Testis (tissue), 3 donors: Measurements from ENCODE around the gene KRTAP4-2. TPM values are rescaled to one million over a fixed set of nuclear protein-coding genes. Genes with fewer than 3 reads are reported as not detected.
"Not testable (repeated sequence)": the region's sequence is repeated elsewhere in the genome, so short reads cannot be mapped to it uniquely, and the experiment has no call there.

Experiments
- DNase-seq: peaks from one replicate; pipeline ENCODE4 v3.0.0-alpha.2; 2019
- H3K27ac ChIP-seq, 2 donors: fragments of 200-600 bp; sonication (generic); one replicate each; pipeline ENCODE4 v1.5.1; 2019
- H3K27me3 ChIP-seq: fragments of 200-600 bp; sonication (generic); one replicate; pipeline ENCODE4 v1.5.1; 2019
- H3K36me3 ChIP-seq: fragments of 200-600 bp; sonication (generic); one replicate; pipeline ENCODE4 v1.5.1; 2017; ENCODE audit warnings: low read depth; ENCODE audit errors: missing control alignments
- H3K4me1 ChIP-seq: fragments of 200-600 bp; sonication (generic); one replicate; pipeline ENCODE4 v1.5.1; 2019
- H3K4me3 ChIP-seq, 2 donors: fragments of 200-600 bp; sonication (generic); one replicate each; pipeline ENCODE4 v1.5.1; 2017 to 2019
- H3K9me3 ChIP-seq: fragments of 200-600 bp; sonication (generic); one replicate; pipeline ENCODE4 v1.5.1; 2017
- CTCF ChIP-seq, 3 experiments: fragments of 450-650 bp in 2 of 3; fragments of 200-600 bp in 1 of 3; sonication (generic) in 1 of 3; IDR thresholded peaks; one replicate each; pipeline ENCODE4 v1.5.1; 2016 to 2019; ENCODE audit warnings: antibody characterized with exemption in 3 of 3, mild to moderate bottlenecking in 2 of 3, moderate library complexity in 1 of 3
- POLR2A ChIP-seq: fragments of 450-650 bp; IDR thresholded peaks from one replicate; pipeline ENCODE4 v1.6.1; 2017; ENCODE audit warnings: antibody characterized with exemption, mild to moderate bottlenecking, moderate library complexity
- WGBS, 2 donors: methylation state at CpG; one replicate each; pipeline ENCODE4 v1.1.5; 2018; 5-methylcytosine and 5-hydroxymethylcytosine counted together
- intact Hi-C: fragments of 100-400 bp; cut with DNase I; formaldehyde crosslinking; loops from one replicate; pipeline ENCODE4 v1.15.1; 2023; ENCODE audit warnings: low total_unique reads
- polyA plus RNA-seq: library from polyadenylated mRNA; stranded (reverse); fragments of 350-450 nt; fragmentation: Illumina TruSeq; extraction: RNeasy Lipid Tissue Mini Kit (QIAGEN cat#74804); gene quantifications from one replicate; pipeline ENCODE4 v1.2.3, GENCODE V29; 2014; ENCODE audit warnings: low read depth, low replicate concordance; ENCODE audit not compliant: insufficient read depth
- small RNA-seq, 2 donors: library from RNA; depleted of rRNA; stranded (forward); fragments of <200 nt; gene quantifications; one replicate each; pipeline ENCODE3, GENCODE V24; 2016
- total RNA-seq, 2 donors: library from RNA; depleted of rRNA; stranded (reverse); fragments of >200 nt; gene quantifications; one replicate each; pipeline ENCODE4 v1.2.3, GENCODE V29; 2016

The KRTAP4-2 gene
- total and polyA plus RNA-seq, 3 donors from 2014 or later, result not detected

- no peaks in the 10 kb centered on the region for H3K36me3 ChIP-seq
- TF ChIP-seq POLR2A (no peak), CTCF (IDR thresholded peaks at IDR 0.05) (no peak)
- H3K4me1 ChIP-seq, result no peaks in the 10 kb centered on the region
Measured at GRCh38 chr17:41140360-41141131, 37.5 kb downstream of the KRTAP4-2 start, which contains the start of gene KRTAP4-6. Gene KRTAP4-6, minus strand, starts transcription at chr17:41140544. Its CDS starts 57 bp downstream, at chr17:41140487.

GRCh38 chr17:41139865-41140264 is 38.2 kb downstream of the KRTAP4-2 start:
- DNase-seq, H3K27ac ChIP-seq, H3K36me3 ChIP-seq, H3K9me3 ChIP-seq, intact Hi-C loops, H3K27me3 ChIP-seq, H3K4me3 ChIP-seq, H3K4me1 ChIP-seq: not testable (repeated sequence)
- 87 to 93% methylated on average over 11 to 12 of the region's 12 CpGs for WGBS, 2 donors

More at GRCh38 chr17:41140360-41141131, 37.5 kb downstream of the KRTAP4-2 start, which contains the start of gene KRTAP4-6:
- intact Hi-C loops, result no loop called here
- H3K27ac ChIP-seq, result no peak within 1 kb of the TSS
- WGBS, 2 donors, result 76 to 84% methylated on average over 4 to 6 of the region's 6 CpGs
- H3K27me3 ChIP-seq, result no peaks in the 10 kb centered on the region
- no peak within 1 kb of the TSS for H3K4me3 ChIP-seq
- no peak for DNase-seq
- no peaks in the 10 kb centered on the region for H3K9me3 ChIP-seq

- H3K4me3 ChIP-seq, result no peak overlapping the region
- no peak for DNase-seq
- TF ChIP-seq POLR2A, result no peak
- TF ChIP-seq CTCF (IDR thresholded peaks at IDR 0.05), result no peak
- H3K27me3 ChIP-seq, result no peaks in the 10 kb centered on the region
- no peaks in the 10 kb centered on the region for H3K9me3 ChIP-seq
- H3K36me3 ChIP-seq, result no peaks in the 10 kb centered on the region
- WGBS, 2 donors, result 77 to 83% methylated on average over 2 of the region's 2 CpGs
- no peaks in the 10 kb centered on the region for H3K4me1 ChIP-seq
- no peak overlapping the region for H3K27ac ChIP-seq
- intact Hi-C loops, result no loop called here
Measured at GRCh38 chr17:41133880-41134735, 43.9 kb downstream of the KRTAP4-2 start.

GRCh38 chr17:41131979-41132378 is 46.0 kb downstream of the KRTAP4-2 start:
- no peak for DNase-seq
- Histone ChIP-seq H3K36me3 (no peaks in the 10 kb centered on the region), H3K4me3 (no peak overlapping the region), H3K27me3 (no peaks in the 10 kb centered on the region), H3K4me1 (no peaks in the 10 kb centered on the region), H3K9me3 (no peaks in the 10 kb centered on the region), H3K27ac (no peak overlapping the region)
- 88 to 94% methylated on average over 3 of the region's 3 CpGs for WGBS, 2 donors
- TF ChIP-seq POLR2A (no peak), CTCF (IDR thresholded peaks at IDR 0.05) (no peak)
- intact Hi-C loops, result no loop called here

Small RNA genes within 50 kb of the gene (small RNA-seq; reads per million reads assigned to genes)
- 0 reads per million in 2 donors for gene KRTAP4-17P

Other genes with a start within 250 kb of the KRTAP4-2 start
Only the 30 nearest of the 41 such genes appear.
- not detected for gene KRTAP1-5, start 151.0 kb downstream of the KRTAP4-2 start, total RNA-seq
- gene KRTAP1-5, start 151.0 kb downstream of the KRTAP4-2 start, polyA plus RNA-seq, result not detected
- gene KRTAP1-4, start 148.0 kb downstream of the KRTAP4-2 start, total RNA-seq, result not detected
- gene KRTAP1-4, start 148.0 kb downstream of the KRTAP4-2 start, polyA plus RNA-seq, result not detected
- gene KRTAP1-3, start 143.3 kb downstream of the KRTAP4-2 start, total RNA-seq, result not detected
- not detected for gene KRTAP1-3, start 143.3 kb downstream of the KRTAP4-2 start, polyA plus RNA-seq
- not detected for gene KRTAP1-1, start 136.8 kb downstream of the KRTAP4-2 start, total RNA-seq
- not detected for gene KRTAP1-1, start 136.8 kb downstream of the KRTAP4-2 start, polyA plus RNA-seq
- not detected for gene KRTAP2-1, start 130.9 kb downstream of the KRTAP4-2 start, total RNA-seq
- not detected for gene KRTAP2-1, start 130.9 kb downstream of the KRTAP4-2 start, polyA plus RNA-seq
- gene KRTAP2-2, start 123.0 kb downstream of the KRTAP4-2 start, total RNA-seq, result not detected
- not detected for gene KRTAP2-2, start 123.0 kb downstream of the KRTAP4-2 start, polyA plus RNA-seq
- not detected for gene KRTAP2-3, start 118.1 kb downstream of the KRTAP4-2 start, total RNA-seq
- not detected for gene KRTAP2-3, start 118.1 kb downstream of the KRTAP4-2 start, polyA plus RNA-seq
- not detected for gene KRTAP2-4, start 112.3 kb downstream of the KRTAP4-2 start, total RNA-seq
- gene KRTAP2-4, start 112.3 kb downstream of the KRTAP4-2 start, polyA plus RNA-seq, result not detected
- not detected for gene KRTAP4-7, start 94.1 kb downstream of the KRTAP4-2 start, total RNA-seq
- gene KRTAP4-7, start 94.1 kb downstream of the KRTAP4-2 start, polyA plus RNA-seq, result not detected
- not detected for gene KRTAP4-8, start 80.1 kb downstream of the KRTAP4-2 start, total RNA-seq
- gene KRTAP4-8, start 80.1 kb downstream of the KRTAP4-2 start, polyA plus RNA-seq, result not detected
- not detected for gene KRTAP4-16, start 76.0 kb downstream of the KRTAP4-2 start, total RNA-seq
- not detected for gene KRTAP4-16, start 76.0 kb downstream of the KRTAP4-2 start, polyA plus RNA-seq
- not detected for gene KRTAP4-9, start 72.8 kb downstream of the KRTAP4-2 start, total RNA-seq
- gene KRTAP4-9, start 72.8 kb downstream of the KRTAP4-2 start, polyA plus RNA-seq, result not detected
- not detected for gene KRTAP4-11, start 59.8 kb downstream of the KRTAP4-2 start, total RNA-seq
- not detected for gene KRTAP4-11, start 59.8 kb downstream of the KRTAP4-2 start, polyA plus RNA-seq
- not detected for gene KRTAP4-12, start 54.0 kb downstream of the KRTAP4-2 start, total RNA-seq
- gene KRTAP4-12, start 54.0 kb downstream of the KRTAP4-2 start, polyA plus RNA-seq, result not detected
- not detected for gene KRTAP4-6, start 37.7 kb downstream of the KRTAP4-2 start, total RNA-seq
- not detected for gene KRTAP4-6, start 37.7 kb downstream of the KRTAP4-2 start, polyA plus RNA-seq
- gene KRTAP4-5, start 28.4 kb downstream of the KRTAP4-2 start, total RNA-seq, result not detected
- not detected for gene KRTAP4-5, start 28.4 kb downstream of the KRTAP4-2 start, polyA plus RNA-seq
- not detected for gene KRTAP4-4, start 17.5 kb downstream of the KRTAP4-2 start, total RNA-seq
- gene KRTAP4-4, start 17.5 kb downstream of the KRTAP4-2 start, polyA plus RNA-seq, result not detected
- not detected for gene KRTAP4-3, start 10.0 kb downstream of the KRTAP4-2 start, total RNA-seq
- gene KRTAP4-3, start 10.0 kb downstream of the KRTAP4-2 start, polyA plus RNA-seq, result not detected
- not detected for gene KRTAP4-1, start 6.7 kb upstream of the KRTAP4-2 start, total RNA-seq
- gene KRTAP4-1, start 6.7 kb upstream of the KRTAP4-2 start, polyA plus RNA-seq, result not detected
- not detected for gene KRTAP9-1, start 11.7 kb upstream of the KRTAP4-2 start, total RNA-seq
- not detected for gene KRTAP9-1, start 11.7 kb upstream of the KRTAP4-2 start, polyA plus RNA-seq
- not detected for gene KRTAP9-2, start 48.4 kb upstream of the KRTAP4-2 start, total RNA-seq
- not detected for gene KRTAP9-2, start 48.4 kb upstream of the KRTAP4-2 start, polyA plus RNA-seq
- gene KRTAP9-3, start 54.2 kb upstream of the KRTAP4-2 start, total RNA-seq, result not detected
- not detected for gene KRTAP9-3, start 54.2 kb upstream of the KRTAP4-2 start, polyA plus RNA-seq
- not detected for gene KRTAP9-8, start 59.8 kb upstream of the KRTAP4-2 start, total RNA-seq
- gene KRTAP9-8, start 59.8 kb upstream of the KRTAP4-2 start, polyA plus RNA-seq, result not detected
- not detected for gene KRTAP9-4, start 71.5 kb upstream of the KRTAP4-2 start, total RNA-seq
- not detected for gene KRTAP9-4, start 71.5 kb upstream of the KRTAP4-2 start, polyA plus RNA-seq
- not detected for gene KRTAP9-9, start 77.2 kb upstream of the KRTAP4-2 start, total RNA-seq
- gene KRTAP9-9, start 77.2 kb upstream of the KRTAP4-2 start, polyA plus RNA-seq, result not detected
- not detected for gene KRTAP9-6, start 87.2 kb upstream of the KRTAP4-2 start, total RNA-seq
- gene KRTAP9-6, start 87.2 kb upstream of the KRTAP4-2 start, polyA plus RNA-seq, result not detected
- under 1 TPM in 1 of 2 donors, not detected in 1; 0.47 TPM for gene KRTAP9-7, start 97.5 kb upstream of the KRTAP4-2 start, total RNA-seq
- not detected for gene KRTAP9-7, start 97.5 kb upstream of the KRTAP4-2 start, polyA plus RNA-seq
- not detected for gene KRTAP29-1, start 124.6 kb upstream of the KRTAP4-2 start, total RNA-seq
- not detected for gene KRTAP29-1, start 124.6 kb upstream of the KRTAP4-2 start, polyA plus RNA-seq
- gene KRTAP16-1, start 131.1 kb upstream of the KRTAP4-2 start, total RNA-seq, result not detected
- not detected for gene KRTAP16-1, start 131.1 kb upstream of the KRTAP4-2 start, polyA plus RNA-seq
- gene KRTAP17-1, start 137.5 kb upstream of the KRTAP4-2 start, total RNA-seq, result not detected
- not detected for gene KRTAP17-1, start 137.5 kb upstream of the KRTAP4-2 start, polyA plus RNA-seq